ENCODE data around the gene IL36RN.
A peak's percentile ranks its signal among the peaks of the same experiment; 100 is the strongest.

IL36RN gene

GRCh38 chr2:113102133-113102532 lies 43.1 kb downstream of the IL36RN start:
- no peak for DNase-seq (ENCODE audit: low read depth in 2 of 2)

DNA sequence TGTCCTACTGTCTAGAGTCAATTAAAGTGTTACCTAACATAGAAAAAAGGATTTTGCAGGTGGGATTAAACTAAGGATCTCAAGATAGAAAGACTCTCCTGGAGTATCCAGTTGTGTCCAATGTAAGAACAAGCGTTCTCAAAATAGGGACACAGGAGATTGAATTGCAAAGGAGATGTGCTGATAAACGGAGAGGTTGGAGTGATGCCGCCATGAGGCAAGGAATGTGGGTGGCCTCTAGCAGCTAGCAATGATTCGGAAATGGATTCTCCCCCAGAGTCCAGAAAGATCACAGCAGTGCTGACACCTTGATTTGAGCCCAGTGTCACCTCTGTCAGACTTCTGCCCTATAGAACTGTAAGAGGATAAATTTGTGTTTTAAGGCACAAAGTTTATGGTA lies 44.3 kb downstream of the IL36RN start:
- DNase-seq (ENCODE audit: low read depth in 2 of 2): no peak

- DNase-seq (ENCODE audit: low read depth in 2 of 2): peak; percentile 31 to 35
These were observed 45.1 kb downstream of the IL36RN start for GRCh38 chr2:113104054-113104611.

- DNase-seq (ENCODE audit: low read depth in 2 of 2): peak; percentile 56 to 65
These were observed 46.2 kb downstream of the IL36RN start for GRCh38 chr2:113105047-113105785.

DNA sequence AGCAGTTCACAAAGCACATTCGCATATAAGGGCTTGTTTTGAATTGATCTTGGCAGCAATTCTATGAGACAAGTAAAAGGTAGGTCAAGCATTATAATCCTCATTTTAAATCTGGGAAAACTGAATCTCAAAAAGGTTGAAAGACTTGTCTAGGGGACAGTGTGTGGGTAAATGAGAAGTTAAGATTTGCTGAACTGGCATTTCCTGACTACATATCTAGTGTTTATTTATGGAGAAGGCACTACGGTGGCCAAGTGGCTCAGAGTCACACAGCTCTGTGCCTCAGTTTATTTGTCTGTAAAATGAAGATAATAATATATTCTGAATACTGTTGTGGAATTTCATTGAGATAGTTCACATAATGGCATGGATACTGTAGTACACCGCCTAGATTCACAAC lies 52.1 kb downstream of the IL36RN start:
- DNase-seq (ENCODE audit: low read depth in 2 of 2): no peak

DNA sequence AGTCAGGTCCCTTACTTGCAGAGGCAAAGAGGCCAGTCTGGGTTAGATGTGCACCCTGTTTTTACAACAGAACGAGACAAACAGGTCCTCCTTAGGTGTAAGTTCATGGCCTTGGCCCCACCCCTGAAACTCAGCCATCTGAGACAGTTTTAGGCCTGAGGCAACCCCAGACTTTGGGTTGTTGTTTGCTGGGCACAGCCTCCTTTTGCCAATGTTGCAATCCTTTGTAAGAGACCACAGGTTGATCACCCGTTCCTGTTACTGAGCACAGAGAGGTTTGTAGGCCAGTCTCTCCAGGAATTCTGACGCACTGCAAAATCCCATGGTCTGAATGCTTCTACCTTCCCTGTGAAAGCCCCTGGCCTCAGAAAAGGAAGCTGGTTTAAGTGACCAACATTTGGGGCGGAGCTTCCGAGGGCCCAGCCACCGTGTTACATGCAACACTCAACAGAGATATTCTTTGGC lies 52.9 kb downstream of the IL36RN start:
- DNase-seq (ENCODE audit: low read depth in 2 of 2): no peak

- DNase-seq (ENCODE audit: low read depth in 2 of 2): no peak
These were observed 53.4 kb downstream of the IL36RN start for GRCh38 chr2:113112441-113112840.

DNA sequence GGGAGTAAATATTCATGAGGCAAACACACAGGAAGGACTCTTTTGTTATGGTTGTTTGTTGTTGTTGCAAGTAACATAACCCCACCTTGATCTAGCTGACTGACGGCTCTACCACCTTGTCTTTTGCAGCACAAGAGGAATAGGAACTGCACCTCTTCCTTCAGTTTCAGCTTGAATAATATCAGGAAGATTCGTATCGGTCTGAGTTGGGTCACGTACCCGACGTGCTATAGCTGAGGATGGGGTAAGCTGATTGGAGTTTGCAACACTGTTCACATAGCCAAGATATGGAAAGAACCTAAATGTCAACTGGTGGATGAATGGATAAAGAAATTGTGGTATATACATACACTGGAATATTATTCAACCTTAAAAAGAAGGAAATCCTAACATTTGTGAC lies 53.9 kb downstream of the IL36RN start:
- DNase-seq (ENCODE audit: low read depth in 2 of 2): no peak

- no peak for DNase-seq (ENCODE audit: low read depth in 2 of 2)
These were observed 54.8 kb downstream of the IL36RN start for GRCh38 chr2:113113807-113114206.

All from stimulated activated CD4-positive, alpha-beta T cell treated with anti-CD3 and anti-CD28 coated beads, Interleukin-15, amount 100 ng/mL, for 48 hours (primary cell).